Amygdala (tissue), 56 donors: Measurements from ENCODE around the gene ZBTB7A.

Experiments
- DNase-seq, 56 donors: peaks; one replicate each; lab custom pipeline; 2025; lab: John Stamatoyannopoulos, UW

The ZBTB7A gene

GRCh38 chr19:4069331-4069959, 2.7 kb upstream of the ZBTB7A start:
- peak in 1 of 56 donors; percentile 10 for DNase-seq

GRCh38 chr19:4068047-4068966, 1.6 kb upstream of the ZBTB7A start:
- DNase-seq: peak in 2 of 56 donors; percentile 28 to 41

- peak in 11 of 56 donors; percentile 18 to 64 (median 55) for DNase-seq
Measured at GRCh38 chr19:4067396-4068046, 822 bp upstream of the ZBTB7A start.

- DNase-seq: peak in 15 of 56 donors; percentile 59 to 86 (median 76)
Measured at GRCh38 chr19:4066176-4066606, 508 bp downstream of the ZBTB7A start.

- peak in 55 of 56 donors; percentile 55 to 99 (median 94) for DNase-seq
Measured at GRCh38 chr19:4065430-4066175, 1.1 kb downstream of the ZBTB7A start.

GRCh38 chr19:4064496-4065260, 2.0 kb downstream of the ZBTB7A start:
- peak in 43 of 56 donors; percentile 19 to 82 (median 54) for DNase-seq

GRCh38 chr19:4064149-4064495, 2.6 kb downstream of the ZBTB7A start:
- peak in 17 of 56 donors; percentile 20 to 59 (median 43) for DNase-seq

GRCh38 chr19:4063369-4064148, 3.1 kb downstream of the ZBTB7A start:
- DNase-seq: no peak

- no peak for DNase-seq
Measured at GRCh38 chr19:4062419-4063368, 4.0 kb downstream of the ZBTB7A start.

- no peak for DNase-seq
Measured at GRCh38 chr19:4061683-4062418, 4.8 kb downstream of the ZBTB7A start.

- peak in 6 of 56 donors; percentile 15 to 50 (median 40) for DNase-seq
Measured at GRCh38 chr19:4061178-4061682, 5.5 kb downstream of the ZBTB7A start.

- DNase-seq: no peak
Measured at GRCh38 chr19:4060621-4061177, 6.0 kb downstream of the ZBTB7A start.

GRCh38 chr19:4059891-4060620, 6.6 kb downstream of the ZBTB7A start:
- peak in 1 of 56 donors; percentile 26 for DNase-seq

- no peak for DNase-seq
Measured at GRCh38 chr19:4059453-4059871, 7.2 kb downstream of the ZBTB7A start.

GRCh38 chr19:4058693-4059452, 7.8 kb downstream of the ZBTB7A start:
- DNase-seq: peak in 55 of 56 donors; percentile 20 to 88 (median 70)
